SK-N-SH (cell line): ENCODE data around the gene LSMEM2. TPM values are rescaled to one million over a fixed set of nuclear protein-coding genes. Genes with fewer than 3 reads are reported as not detected.

Experiments used
- CTCF ChIA-PET: fragments of 300-600, 350-600 bp; formaldehyde crosslinking; extraction: SDS; loops from one replicate; lab custom pipeline; 2021; lab: Yijun Ruan, JAX
- POLR2A ChIA-PET: fragments of 350-600 bp; sonication (Branson Sonifier 250); formaldehyde crosslinking; extraction: SDS; loops from one replicate; lab custom pipeline; 2020; ENCODE audit warnings: antibody characterized with exemption, inconsistent platforms; lab: Yijun Ruan, JAX
- DNase-seq: peaks from one replicate; pipeline ENCODE4 v3.0.0; 2012
- H2AFZ ChIP-seq: fragments of 200-600 bp; sonication (generic); 2 replicates; pipeline ENCODE4 v1.8.1; 2016; ENCODE audit warnings: antibody characterized with exemption, mild to moderate bottlenecking, low read depth
- H3F3A ChIP-seq: fragments of 200-600 bp; sonication (generic); replicated peaks from 2 replicates; pipeline ENCODE3; 2016; ENCODE audit warnings: antibody characterized with exemption, mild to moderate bottlenecking; ENCODE audit not compliant: insufficient read depth
- H3K27ac ChIP-seq, 2 experiments: fragments of 200-500 bp in 1 of 2; fragments of 200-600 bp in 1 of 2; sonication (Bioruptor generic) in 1 of 2; sonication (generic), shearing (Covaris generic) in 1 of 2; 2 replicates each; pipeline versions ENCODE4 v1.5.1 to v1.6.1; 2014 to 2016; ENCODE audit warnings: low read depth in 2 of 2, inconsistent platforms in 1 of 2, low read length in 1 of 2, mild to moderate bottlenecking in 1 of 2, mixed read lengths in 1 of 2
- H3K27me3 ChIP-seq: fragments of 200-600 bp; sonication (generic), shearing (Covaris generic); 2 replicates; pipeline ENCODE4 v1.6.1; 2016; ENCODE audit warnings: mixed run types; ENCODE audit not compliant: insufficient read depth
- H3K36me3 ChIP-seq, 2 experiments: fragments of 200-500 bp in 1 of 2; fragments of 200-600 bp in 1 of 2; sonication (Bioruptor generic) in 1 of 2; sonication (generic) in 1 of 2; replicated peaks in 1 of 2; 2 replicates each; pipeline versions ENCODE3 to v1.5.1; 2014 to 2016; ENCODE audit warnings: low read length in 1 of 2, mild to moderate bottlenecking in 1 of 2; ENCODE audit not compliant: insufficient read depth in 2 of 2, control insufficient read depth in 1 of 2
- H3K4me1 ChIP-seq, 2 experiments: fragments of 200-500 bp in 1 of 2; fragments of 200-600 bp in 1 of 2; sonication (Bioruptor generic) in 1 of 2; sonication (generic), shearing (Covaris generic) in 1 of 2; 2 replicates each; pipeline versions ENCODE4 v1.5.1 to v1.6.1; 2014 to 2016; ENCODE audit warnings: low read depth in 1 of 2, low read length in 1 of 2, mixed run types in 1 of 2; ENCODE audit not compliant: insufficient read depth in 2 of 2, control insufficient read depth in 1 of 2
- H3K4me2 ChIP-seq: fragments of 200-600 bp; sonication (generic), shearing (Covaris generic); 2 replicates; pipeline ENCODE4 v1.6.1; 2017; ENCODE audit warnings: mixed run types
- H3K4me3 ChIP-seq, 2 experiments: fragments of 200-500 bp in 1 of 2; fragments of 200-600 bp in 1 of 2; sonication (Bioruptor generic) in 1 of 2; sonication (generic), shearing (Covaris generic) in 1 of 2; 2 replicates each; pipeline versions ENCODE4 v1.5.1 to v1.8.1; 2014 to 2016; ENCODE audit warnings: low read depth in 2 of 2, inconsistent platforms in 1 of 2, low read length in 1 of 2, mild to moderate bottlenecking in 1 of 2, mixed read lengths in 1 of 2, moderate library complexity in 1 of 2
- H3K79me2 ChIP-seq: fragments of 200-600 bp; sonication (generic); 2 replicates; pipeline ENCODE4 v1.8.1; 2017; ENCODE audit warnings: mild to moderate bottlenecking; ENCODE audit not compliant: insufficient read depth
- H3K9ac ChIP-seq: fragments of 200-600 bp; sonication (generic); 2 replicates; pipeline ENCODE4 v1.6.1; 2017; ENCODE audit warnings: mixed run types
- H3K9me2 ChIP-seq: fragments of 200-600 bp; sonication (generic); 2 replicates; pipeline ENCODE4 v1.6.1; 2017; ENCODE audit warnings: mixed run types
- H3K9me3 ChIP-seq: fragments of 200-600 bp; sonication (generic); 2 replicates; pipeline ENCODE4 v1.6.1; 2017; ENCODE audit warnings: mixed run types, mild to moderate bottlenecking, moderate library complexity
- H4K20me1 ChIP-seq: fragments of 200-600 bp; sonication (generic); 2 replicates; pipeline ENCODE4 v1.6.1; 2017; ENCODE audit warnings: mild to moderate bottlenecking, mixed run types; ENCODE audit not compliant: insufficient read depth
- ELF1 ChIP-seq: IDR thresholded peaks from 2 replicates; pipeline ENCODE4 v1.4.0; 2012
- EZH2phosphoT487 ChIP-seq: fragments of 200-600 bp; sonication (generic); IDR thresholded peaks from 2 replicates; pipeline ENCODE4 v1.6.1; 2017; ENCODE audit warnings: low read depth, mixed run types, mild to moderate bottlenecking, antibody characterized with exemption, moderate library complexity, borderline replicate concordance
- FOSL2 ChIP-seq: IDR thresholded peaks from 2 replicates; pipeline ENCODE4 v1.4.0; 2012; ENCODE audit warnings: low read depth, mild to moderate bottlenecking, moderate library complexity, borderline replicate concordance
- MXI1 ChIP-seq: IDR thresholded peaks from 2 replicates; pipeline ENCODE4 v1.6.1; 2012; ENCODE audit warnings: mild to moderate bottlenecking, low read depth, low read length, improper control_type of control experiment
- SIN3A ChIP-seq: IDR thresholded peaks from 2 replicates; pipeline ENCODE4 v1.6.1; 2012; ENCODE audit warnings: low read depth, mild to moderate bottlenecking, low read length, moderate library complexity, borderline replicate concordance
- TAF1 ChIP-seq: IDR thresholded peaks from 2 replicates; pipeline ENCODE4 v1.6.1; 2012; ENCODE audit warnings: low read depth, mild to moderate bottlenecking, low read length, moderate library complexity, borderline replicate concordance
- TEAD4 ChIP-seq: IDR thresholded peaks from 2 replicates; pipeline ENCODE4 v1.4.0; 2012; ENCODE audit warnings: mild to moderate bottlenecking, borderline replicate concordance; ENCODE audit not compliant: insufficient read depth
- WGBS: methylation state at CpG from one replicate; pipeline ENCODE4 v1.1.6; 2017; ENCODE audit warnings: low lambda C conversion rate; 5-methylcytosine and 5-hydroxymethylcytosine counted together
- polyA plus RNA-seq, 3 experiments: library from polyadenylated mRNA; depleted of rRNA; stranded (reverse); fragments of >200 nt; gene quantifications; 2 replicates each; pipeline ENCODE4 v1.2.3, GENCODE V29; 2012
- TF ChIP-seq, protein P1 (sequence below): IDR thresholded peaks from 2 replicates; pipeline ENCODE4 v1.4.0; 2012; ENCODE audit warnings: low read depth, borderline replicate concordance
- TF ChIP-seq, protein P2 (sequence below): fragments of 150-350 bp; IDR thresholded peaks from 2 replicates; pipeline ENCODE4 v1.6.1; 2017; ENCODE audit warnings: antibody characterized with exemption, low read length, low read depth, borderline replicate concordance
- TF ChIP-seq, protein P3 (sequence below): IDR thresholded peaks from 2 replicates; pipeline ENCODE4 v1.4.0; 2012; ENCODE audit warnings: low read depth
- TF ChIP-seq, protein P4 (sequence below): fragments of 200-600 bp; sonication (generic); IDR thresholded peaks from 2 replicates; pipeline ENCODE4 v1.6.1; 2017; ENCODE audit warnings: antibody characterized with exemption, mild to moderate bottlenecking, moderate library complexity
- TF ChIP-seq, protein P5 (sequence below): IDR thresholded peaks from 2 replicates; pipeline ENCODE4 v1.4.0; 2012; ENCODE audit warnings: low read depth, borderline replicate concordance

The LSMEM2 gene
- polyA plus RNA-seq, 1 of the 3 experiments (the other 2 are of a cell fraction): 0.03 TPM

DNA sequence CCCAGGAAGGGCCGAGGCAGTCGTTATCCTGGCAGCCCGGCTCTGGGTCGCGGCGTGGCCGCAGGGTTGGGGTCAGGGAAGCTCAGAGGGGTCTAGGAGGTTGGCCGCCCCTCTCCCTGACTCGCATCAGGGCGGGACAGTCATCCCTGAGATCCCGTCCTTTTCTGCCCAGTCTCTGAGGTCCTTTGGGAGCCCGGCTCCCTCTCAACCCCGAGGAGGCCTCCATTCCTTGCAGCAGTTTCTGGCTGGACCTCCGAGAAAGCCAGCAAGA lies 43.2 kb downstream of the LSMEM2 start:
- ChIA-PET CTCF (interaction anchor here (1.0 to 6.0 kb wide), 12 partner anchors 13 to 170 kb away, joined by 3 to 60 read pairs (median 4); partner anchors contain the start of genes HYAL1, HYAL3, IFRD2 and NAA80), POLR2A (interaction anchor here (1.0 to 1.8 kb wide), 4 partner anchors 12 to 23 kb away, joined by 3 to 5 read pairs (median 3); partner anchors contain the start of genes HYAL3 and NAA80)
- H3K36me3 ChIP-seq: peaks cover 8 to 49% of the 10 kb centered on the region in 2 experiments
- peak overlapping the region in 1 of 2 experiments; percentile 94; a peak in 1 of 4 replicates for H3K27ac ChIP-seq
- no peaks in the 10 kb centered on the region for H3K9me3 ChIP-seq
- H3K4me3 ChIP-seq: peak overlapping the region in 1 of 2 experiments; percentile 92; a peak in 2 of 4 replicates
- DNase-seq: no peak
- no peak overlapping the region for H3K9ac ChIP-seq
- H3K4me2 ChIP-seq: peak overlapping the region; percentile 80
- TF ChIP-seq, protein P1, sequence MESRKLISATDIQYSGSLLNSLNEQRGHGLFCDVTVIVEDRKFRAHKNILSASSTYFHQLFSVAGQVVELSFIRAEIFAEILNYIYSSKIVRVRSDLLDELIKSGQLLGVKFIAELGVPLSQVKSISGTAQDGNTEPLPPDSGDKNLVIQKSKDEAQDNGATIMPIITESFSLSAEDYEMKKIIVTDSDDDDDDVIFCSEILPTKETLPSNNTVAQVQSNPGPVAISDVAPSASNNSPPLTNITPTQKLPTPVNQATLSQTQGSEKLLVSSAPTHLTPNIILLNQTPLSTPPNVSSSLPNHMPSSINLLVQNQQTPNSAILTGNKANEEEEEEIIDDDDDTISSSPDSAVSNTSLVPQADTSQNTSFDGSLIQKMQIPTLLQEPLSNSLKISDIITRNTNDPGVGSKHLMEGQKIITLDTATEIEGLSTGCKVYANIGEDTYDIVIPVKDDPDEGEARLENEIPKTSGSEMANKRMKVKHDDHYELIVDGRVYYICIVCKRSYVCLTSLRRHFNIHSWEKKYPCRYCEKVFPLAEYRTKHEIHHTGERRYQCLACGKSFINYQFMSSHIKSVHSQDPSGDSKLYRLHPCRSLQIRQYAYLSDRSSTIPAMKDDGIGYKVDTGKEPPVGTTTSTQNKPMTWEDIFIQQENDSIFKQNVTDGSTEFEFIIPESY: no peak
- TF ChIP-seq, protein P2, sequence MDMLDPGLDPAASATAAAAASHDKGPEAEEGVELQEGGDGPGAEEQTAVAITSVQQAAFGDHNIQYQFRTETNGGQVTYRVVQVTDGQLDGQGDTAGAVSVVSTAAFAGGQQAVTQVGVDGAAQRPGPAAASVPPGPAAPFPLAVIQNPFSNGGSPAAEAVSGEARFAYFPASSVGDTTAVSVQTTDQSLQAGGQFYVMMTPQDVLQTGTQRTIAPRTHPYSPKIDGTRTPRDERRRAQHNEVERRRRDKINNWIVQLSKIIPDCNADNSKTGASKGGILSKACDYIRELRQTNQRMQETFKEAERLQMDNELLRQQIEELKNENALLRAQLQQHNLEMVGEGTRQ: no peak
- TF ChIP-seq MXI1 (no peak), FOSL2 (no peak), TEAD4 (no peak), ELF1 (no peak), SIN3A (no peak), TAF1 (no peak), EZH2phosphoT487 (no peak)
- TF ChIP-seq, protein P3, sequence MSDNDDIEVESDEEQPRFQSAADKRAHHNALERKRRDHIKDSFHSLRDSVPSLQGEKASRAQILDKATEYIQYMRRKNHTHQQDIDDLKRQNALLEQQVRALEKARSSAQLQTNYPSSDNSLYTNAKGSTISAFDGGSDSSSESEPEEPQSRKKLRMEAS: no peak
- TF ChIP-seq, protein P4, sequence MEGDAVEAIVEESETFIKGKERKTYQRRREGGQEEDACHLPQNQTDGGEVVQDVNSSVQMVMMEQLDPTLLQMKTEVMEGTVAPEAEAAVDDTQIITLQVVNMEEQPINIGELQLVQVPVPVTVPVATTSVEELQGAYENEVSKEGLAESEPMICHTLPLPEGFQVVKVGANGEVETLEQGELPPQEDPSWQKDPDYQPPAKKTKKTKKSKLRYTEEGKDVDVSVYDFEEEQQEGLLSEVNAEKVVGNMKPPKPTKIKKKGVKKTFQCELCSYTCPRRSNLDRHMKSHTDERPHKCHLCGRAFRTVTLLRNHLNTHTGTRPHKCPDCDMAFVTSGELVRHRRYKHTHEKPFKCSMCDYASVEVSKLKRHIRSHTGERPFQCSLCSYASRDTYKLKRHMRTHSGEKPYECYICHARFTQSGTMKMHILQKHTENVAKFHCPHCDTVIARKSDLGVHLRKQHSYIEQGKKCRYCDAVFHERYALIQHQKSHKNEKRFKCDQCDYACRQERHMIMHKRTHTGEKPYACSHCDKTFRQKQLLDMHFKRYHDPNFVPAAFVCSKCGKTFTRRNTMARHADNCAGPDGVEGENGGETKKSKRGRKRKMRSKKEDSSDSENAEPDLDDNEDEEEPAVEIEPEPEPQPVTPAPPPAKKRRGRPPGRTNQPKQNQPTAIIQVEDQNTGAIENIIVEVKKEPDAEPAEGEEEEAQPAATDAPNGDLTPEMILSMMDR: no peak
- TF ChIP-seq, protein P5, sequence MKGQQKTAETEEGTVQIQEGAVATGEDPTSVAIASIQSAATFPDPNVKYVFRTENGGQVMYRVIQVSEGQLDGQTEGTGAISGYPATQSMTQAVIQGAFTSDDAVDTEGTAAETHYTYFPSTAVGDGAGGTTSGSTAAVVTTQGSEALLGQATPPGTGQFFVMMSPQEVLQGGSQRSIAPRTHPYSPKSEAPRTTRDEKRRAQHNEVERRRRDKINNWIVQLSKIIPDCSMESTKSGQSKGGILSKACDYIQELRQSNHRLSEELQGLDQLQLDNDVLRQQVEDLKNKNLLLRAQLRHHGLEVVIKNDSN: no peak
- H3K4me1 ChIP-seq: peaks cover 0 to 44% of the 10 kb centered on the region in 2 experiments; a peak in 2 of 4 replicates
- 60% methylated on average over 1 of the region's 14 CpGs for WGBS
- no peaks in the 10 kb centered on the region for H4K20me1 ChIP-seq
- H2AFZ ChIP-seq: peak overlapping the region; percentile 94
- H3K79me2 ChIP-seq: peaks cover 51% of the 10 kb centered on the region
- H3F3A ChIP-seq: peaks cover 10% of the 10 kb centered on the region
- H3K9me2 ChIP-seq: no peaks in the 10 kb centered on the region
- H3K27me3 ChIP-seq: no peaks in the 10 kb centered on the region
